AG04449 (cell line): ENCODE results near the gene MAP1B.

ENCODE experiments used
- CTCF ChIA-PET: fragments of 350-600 bp; formaldehyde crosslinking; extraction: SDS; loops from one replicate; lab custom pipeline; 2021; ENCODE audit warnings: antibody characterized with exemption; lab: Yijun Ruan, JAX
- POLR2A ChIA-PET: fragments of 400-600, 350-600 bp; formaldehyde crosslinking; extraction: SDS; loops from one replicate; lab custom pipeline; 2020; ENCODE audit warnings: antibody characterized with exemption, inconsistent platforms; lab: Yijun Ruan, JAX
- DNase-seq: peaks from one replicate; pipeline ENCODE4 v3.0.0-alpha.2; 2010; ENCODE audit warnings: low read depth, low spot score
- H3K4me3 ChIP-seq: 2 replicates; pipeline ENCODE4 v1.5.1; 2011; ENCODE audit warnings: low read depth, mild to moderate bottlenecking, control low read depth, low read length
- CTCF ChIP-seq: IDR thresholded peaks from one replicate; pipeline ENCODE4 v1.5.1; 2011; ENCODE audit warnings: mild to moderate bottlenecking, moderate library complexity, low read length, control low read depth, inconsistent platforms; ENCODE audit not compliant: insufficient read depth; ENCODE audit errors: missing control alignments

The MAP1B gene

GRCh38 chr5:72225741-72226140 is 118.5 kb downstream of the MAP1B start:
- no peak for TF ChIP-seq CTCF
- H3K4me3 ChIP-seq = no peak overlapping the region
- CTCF ChIA-PET = interaction anchor here (0.7 to 1.3 kb wide), 4 partner anchors 9 to 63 kb away, joined by 3 read pairs; no protein-coding TSS in a partner anchor
- DNase-seq = no peak
- POLR2A ChIA-PET = no interaction called here

- CTCF ChIA-PET = no interaction called here
- no peak for DNase-seq
- no peak overlapping the region for H3K4me3 ChIP-seq
- POLR2A ChIA-PET = no interaction called here
- TF ChIP-seq CTCF = no peak
These were observed 119.7 kb downstream of the MAP1B start for GRCh38 chr5:72226950-72227349.

GRCh38 chr5:72228960-72229359 is 121.7 kb downstream of the MAP1B start:
- CTCF ChIA-PET = interaction anchor here (1.1 kb wide), 1 partner anchor 12 kb away, joined by 4 read pairs; no protein-coding TSS in a partner anchor
- no peak for TF ChIP-seq CTCF
- no peak overlapping the region for H3K4me3 ChIP-seq
- DNase-seq = no peak
- POLR2A ChIA-PET = no interaction called here

- TF ChIP-seq CTCF = no peak
- ChIA-PET POLR2A (no interaction called here), CTCF (interaction anchor here (1.0 kb wide), 1 partner anchor 10 kb away, joined by 3 read pairs; no protein-coding TSS in a partner anchor)
- no peak for DNase-seq
- no peak overlapping the region for H3K4me3 ChIP-seq
These were observed 124.9 kb downstream of the MAP1B start for GRCh38 chr5:72231991-72232703.

- H3K4me3 ChIP-seq = no peak overlapping the region
- ChIA-PET POLR2A (no interaction called here), CTCF (interaction anchor here (1.0 kb wide), 1 partner anchor 11 kb away, joined by 3 read pairs; no protein-coding TSS in a partner anchor)
- no peak for TF ChIP-seq CTCF
- DNase-seq = no peak
These were observed 125.6 kb downstream of the MAP1B start for GRCh38 chr5:72232838-72233237.

- no peak for TF ChIP-seq CTCF
- POLR2A ChIA-PET = no interaction called here
- H3K4me3 ChIP-seq = no peak overlapping the region
- CTCF ChIA-PET = interaction anchor here (1.8 kb wide), 1 partner anchor 12 kb away, joined by 8 read pairs; no protein-coding TSS in a partner anchor
- DNase-seq = no peak
These were observed 126.6 kb downstream of the MAP1B start for GRCh38 chr5:72233835-72234234.
